Upper lobe of left lung (tissue), 4 donors: Measurements from ENCODE around the gene GOLGA8H.
"Not testable (repeated sequence)": the region's sequence is repeated elsewhere in the genome, so short reads cannot be mapped to it uniquely, and the experiment has no call there.

Source experiments
- CTCF ChIP-seq, 6 experiments: fragments of 450-650 bp in 4 of 6; fragments of 200-600 bp in 2 of 6; sonication (generic) in 2 of 6; IDR thresholded peaks; one replicate each; pipeline ENCODE4 v1.5.1; 2016 to 2019; ENCODE audit warnings: antibody characterized with exemption in 6 of 6
- EP300 ChIP-seq, 4 donors: sonication (generic); formaldehyde crosslinking; IDR thresholded peaks; one replicate each; pipeline ENCODE4 v1.5.1; 2017; ENCODE audit warnings: antibody characterized with exemption in 4 of 4, control low read depth in 2 of 4
- POLR2A ChIP-seq, 4 donors: fragments of 450-650 bp; IDR thresholded peaks; one replicate each; pipeline ENCODE4 v1.5.1; 2016 to 2017; ENCODE audit warnings: antibody characterized with exemption in 4 of 4, mild to moderate bottlenecking in 2 of 4
- POLR2AphosphoS5 ChIP-seq, 2 donors: sonication (generic); formaldehyde crosslinking; IDR thresholded peaks; one replicate each; pipeline ENCODE4 v1.5.1; 2017; ENCODE audit warnings: antibody characterized with exemption in 2 of 2

- not testable (repeated sequence) for TF ChIP-seq CTCF, POLR2AphosphoS5, EP300, POLR2A (IDR thresholded peaks at IDR 0.05)
These were observed 8.4 kb downstream of the GOLGA8H start for GRCh38 chr15:30612271-30612670.
